HepG2 (cell line): ENCODE measurements around the gene KIF22. TPM values are rescaled to one million over a fixed set of nuclear protein-coding genes. Genes with fewer than 3 reads are reported as not detected.
A peak's percentile ranks its signal among the peaks of the same experiment; 100 is the strongest.
"Not testable (repeated sequence)": the region's sequence is repeated elsewhere in the genome, so short reads cannot be mapped to it uniquely, and the experiment has no call there.

ENCODE experiments used
- ATAC-seq: fragments of 200-7000 bp; cut with Tn5 transposase; 3 replicates; pipeline ENCODE4 v1.9.1; 2020; ENCODE audit warnings: mild to moderate bottlenecking, moderate library complexity
- BruUV-seq: library from RNA; stranded (reverse); fragments of 400-500 nt; replicated peaks from 2 replicates; lab custom pipeline; 2021; lab: Mats Ljungman, UMichigan
- CTCF ChIA-PET: fragments of 300-600 bp; formaldehyde crosslinking; extraction: SDS; loops from one replicate; lab custom pipeline; 2021; ENCODE audit warnings: low total read pairs, inconsistent platforms, low intra/inter-chr PET ratio; lab: Yijun Ruan, JAX
- POLR2A ChIA-PET: fragments of 350-600 bp; sonication (Branson Sonifier 250); formaldehyde crosslinking; loops from one replicate; lab custom pipeline; 2020; ENCODE audit warnings: antibody characterized with exemption, inconsistent platforms; lab: Yijun Ruan, JAX
- DNase-seq: peaks from one replicate; pipeline ENCODE4 v3.0.0-alpha.2; 2015; ENCODE audit warnings: low spot score
- FAIRE-seq: peaks from 3 replicates; lab custom pipeline; 2011; peaks lifted over from hg19 to GRCh38; lab: Jason Lieb, UNC
- H2AFZ ChIP-seq: one replicate; pipeline ENCODE4 v1.6.1; 2011; ENCODE audit warnings: low read length, inconsistent platforms
- H3K27ac ChIP-seq: fragments of 300-600 bp; 3 replicates; pipeline ENCODE4 v1.8.0; 2011; ENCODE audit warnings: mixed run types, mild to moderate bottlenecking, mixed read lengths, low read length, inconsistent platforms; ENCODE audit not compliant: insufficient read depth; ENCODE audit errors: extremely low read length
- H3K27me3 ChIP-seq, 2 experiments: fragments of 200-600 bp in 1 of 2; 2 replicates in 1 of 2; 3 replicates in 1 of 2; pipeline versions ENCODE4 v1.6.0 to v1.8.0; 2011; ENCODE audit warnings: low read length in 2 of 2, mild to moderate bottlenecking in 2 of 2, moderate library complexity in 2 of 2, inconsistent platforms in 1 of 2; ENCODE audit not compliant: insufficient read depth in 2 of 2, control insufficient read depth in 1 of 2
- H3K36me3 ChIP-seq, 2 experiments: fragments of 200-600 bp in 1 of 2; replicated peaks in 1 of 2; 2 replicates in 1 of 2; 3 replicates in 1 of 2; pipeline versions ENCODE4 v1.5.1 to v1.8.0; 2011; ENCODE audit warnings: low read length in 2 of 2, inconsistent platforms in 1 of 2; ENCODE audit not compliant: insufficient read depth in 2 of 2, control insufficient read depth in 1 of 2
- H3K4me1 ChIP-seq: 2 replicates; pipeline ENCODE4 v1.5.1; 2012; ENCODE audit warnings: low read length, inconsistent platforms; ENCODE audit not compliant: insufficient read depth
- H3K4me2 ChIP-seq: 2 replicates; pipeline ENCODE4 v1.6.0; 2011; ENCODE audit warnings: low read depth, low read length, inconsistent platforms
- H3K4me3 ChIP-seq, 3 experiments: fragments of 200-600 bp in 1 of 3; sonication (generic), shearing (Covaris generic) in 1 of 3; replicated peaks in 1 of 3; 2 replicates each; pipeline ENCODE4 v1.5.1; 2011 to 2016; ENCODE audit warnings: low read length in 3 of 3, inconsistent platforms in 2 of 3, low read depth in 2 of 3, mild to moderate bottlenecking in 2 of 3, control low read depth in 1 of 3, mixed read lengths in 1 of 3; ENCODE audit not compliant: insufficient read depth in 1 of 3
- H3K79me2 ChIP-seq: one replicate; pipeline ENCODE4 v1.6.1; 2011; ENCODE audit warnings: low read length, inconsistent platforms; ENCODE audit not compliant: insufficient read depth
- H3K9ac ChIP-seq: 2 replicates; pipeline ENCODE4 v1.6.0; 2011; ENCODE audit warnings: mild to moderate bottlenecking, low read depth, low read length, inconsistent platforms; ENCODE audit not compliant: insufficient read depth
- H3K9me3 ChIP-seq: 2 replicates; pipeline ENCODE4 v1.5.1; 2012; ENCODE audit warnings: mild to moderate bottlenecking, low read length
- H4K20me1 ChIP-seq: 2 replicates; pipeline ENCODE4 v1.6.0; 2011; ENCODE audit warnings: inconsistent platforms, mild to moderate bottlenecking, low read length, moderate library complexity; ENCODE audit not compliant: insufficient read depth
- DNMT1 ChIP-seq: sonication (generic); formaldehyde crosslinking; IDR thresholded peaks from 2 replicates; pipeline ENCODE4 v1.5.1; 2020; ENCODE audit warnings: mild to moderate bottlenecking, missing genetic modification reagents
- KDM1A ChIP-seq: IDR thresholded peaks from 2 replicates; pipeline ENCODE4 v1.6.1; 2016; ENCODE audit warnings: missing compliant biosample characterization
- NFYB ChIP-seq: sonication (generic); formaldehyde crosslinking; IDR thresholded peaks from 2 replicates; pipeline ENCODE4 v1.4.0; 2020; ENCODE audit warnings: missing genetic modification reagents
- NFYC ChIP-seq: IDR thresholded peaks from 2 replicates; pipeline ENCODE4 v1.6.1; 2016; ENCODE audit warnings: missing genetic modification reagents, missing compliant biosample characterization
- NRL ChIP-seq: sonication (generic); formaldehyde crosslinking; IDR thresholded peaks from 2 replicates; pipeline ENCODE4 v1.5.0; 2020; ENCODE audit warnings: missing genetic modification reagents, mild to moderate bottlenecking, moderate library complexity, borderline replicate concordance
- SP1 ChIP-seq, 2 experiments: fragments of 450-650 bp in 1 of 2; sonication (generic) in 1 of 2; formaldehyde crosslinking in 1 of 2; IDR thresholded peaks; 2 replicates each; pipeline versions ENCODE4 v1.4.0 to v1.6.1; 2016 to 2020; ENCODE audit warnings: missing genetic modification reagents in 1 of 2
- ZFYVE20 ChIP-seq: sonication (generic); formaldehyde crosslinking; IDR thresholded peaks from 2 replicates; pipeline ENCODE4 v1.8.0; 2023; ENCODE audit warnings: low read depth, mild to moderate bottlenecking, moderate library complexity, missing genetic modification reagents, borderline replicate concordance
- WGBS: methylation state at CpG from one replicate; pipeline ENCODE4 v1.1.6; 2017; ENCODE audit warnings: low lambda C conversion rate; 5-methylcytosine and 5-hydroxymethylcytosine counted together
- in situ Hi-C: cut with HindIII; loops from 2 replicates; pipeline ENCODE4 v1.10.0; 2017; ENCODE audit warnings: low pct_unique_long_range_greater_than_20kb; ENCODE audit not compliant: extremely low pct_ligation_motif_present
- intact Hi-C: fragments of 100-400 bp; cut with micrococcal nuclease; formaldehyde crosslinking; loops from one replicate; pipeline ENCODE4 v1.10.0; 2022; ENCODE audit not compliant: unreplicated experiment
- polyA plus RNA-seq, 8 experiments: library from polyadenylated mRNA; depleted of rRNA in 3 of 8; stranded (reverse) in 7 of 8; unstranded in 1 of 8; fragments of >200 nt; fragmentation: Illumina TruSeq in 4 of 8; extraction: Trizol in 4 of 8; gene quantifications; 2 replicates each; pipeline versions ENCODE4 v1.2.1 to v1.2.3, GENCODE V29; 2011 to 2016; ENCODE audit warnings: low read depth in 4 of 8, missing spikeins in 1 of 8, mixed read lengths in 1 of 8; ENCODE audit not compliant: insufficient read depth in 1 of 8
- total RNA-seq, 5 experiments: library from RNA; depleted of rRNA; stranded (reverse); fragments of >200 nt; fragmentation: Illumina TruSeq; extraction: Trizol; gene quantifications; 2 replicates each; pipeline ENCODE4 v1.2.3, GENCODE V29; 2016; ENCODE audit warnings: low read depth in 1 of 5
- TF ChIP-seq, protein P1 (sequence below): sonication (generic); formaldehyde crosslinking; IDR thresholded peaks from 2 replicates; pipeline ENCODE4 v1.4.0; 2020; ENCODE audit warnings: missing genetic modification reagents
- TF ChIP-seq, protein P2 (sequence below): sonication (generic); formaldehyde crosslinking; IDR thresholded peaks from 2 replicates; pipeline ENCODE4 v1.8.0; 2022; ENCODE audit warnings: missing genetic modification reagents, mild to moderate bottlenecking, inconsistent platforms, borderline replicate concordance

Gene KIF22
- total and polyA plus RNA-seq, 2 of the 13 experiments (the other 11 are each of a cell fraction or from before 2014, with no cell fraction given) = 95.8 to 118 TPM

DNA sequence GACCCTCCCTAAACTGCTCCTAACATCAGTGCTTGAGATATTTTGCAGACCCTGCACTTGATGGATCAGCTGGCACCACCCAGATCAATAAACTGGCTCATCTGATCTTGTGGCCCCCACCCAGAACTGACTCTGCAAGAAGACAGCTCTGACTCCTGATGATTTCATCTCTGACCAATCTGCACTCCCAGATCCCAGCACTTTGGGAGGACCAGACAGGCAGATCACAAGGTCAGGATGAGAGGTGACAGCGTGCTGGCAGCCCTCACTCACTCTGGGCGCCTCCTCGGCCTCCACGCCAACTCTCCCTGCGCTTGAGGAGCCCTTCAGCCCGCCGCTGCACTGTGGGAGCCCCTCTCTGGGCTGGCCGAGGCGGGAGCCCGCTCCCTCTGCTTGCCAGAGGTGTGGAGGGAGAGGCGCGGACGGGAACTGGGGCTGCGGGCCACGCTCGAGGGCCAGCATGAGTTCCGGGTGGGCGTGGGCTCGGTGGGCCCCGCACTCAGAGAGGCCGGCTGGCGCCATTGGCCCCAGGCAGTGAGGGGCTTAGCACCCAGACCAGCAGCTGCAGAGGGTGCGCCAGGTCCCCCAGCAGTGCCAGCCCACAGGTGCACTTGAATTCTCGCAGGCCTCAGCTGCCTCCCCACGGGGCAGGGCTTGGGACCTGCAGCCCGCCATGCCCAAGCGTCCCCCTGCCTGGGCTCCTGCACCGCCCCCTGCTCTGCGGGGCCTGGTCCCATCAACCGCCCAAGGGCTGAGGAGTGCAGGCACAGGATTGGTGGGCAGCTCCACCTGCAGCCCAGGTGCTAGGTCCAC lies 42.4 kb upstream of the KIF22 start (continued):
- TF ChIP-seq, protein P1, sequence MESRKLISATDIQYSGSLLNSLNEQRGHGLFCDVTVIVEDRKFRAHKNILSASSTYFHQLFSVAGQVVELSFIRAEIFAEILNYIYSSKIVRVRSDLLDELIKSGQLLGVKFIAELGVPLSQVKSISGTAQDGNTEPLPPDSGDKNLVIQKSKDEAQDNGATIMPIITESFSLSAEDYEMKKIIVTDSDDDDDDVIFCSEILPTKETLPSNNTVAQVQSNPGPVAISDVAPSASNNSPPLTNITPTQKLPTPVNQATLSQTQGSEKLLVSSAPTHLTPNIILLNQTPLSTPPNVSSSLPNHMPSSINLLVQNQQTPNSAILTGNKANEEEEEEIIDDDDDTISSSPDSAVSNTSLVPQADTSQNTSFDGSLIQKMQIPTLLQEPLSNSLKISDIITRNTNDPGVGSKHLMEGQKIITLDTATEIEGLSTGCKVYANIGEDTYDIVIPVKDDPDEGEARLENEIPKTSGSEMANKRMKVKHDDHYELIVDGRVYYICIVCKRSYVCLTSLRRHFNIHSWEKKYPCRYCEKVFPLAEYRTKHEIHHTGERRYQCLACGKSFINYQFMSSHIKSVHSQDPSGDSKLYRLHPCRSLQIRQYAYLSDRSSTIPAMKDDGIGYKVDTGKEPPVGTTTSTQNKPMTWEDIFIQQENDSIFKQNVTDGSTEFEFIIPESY (CRISPR knock-in tag) = 0 out of 2 replicates have a peak, but pooled peaks have one; percentile 23
- TF ChIP-seq DNMT1 (CRISPR knock-in tag) (0 out of 2 replicates have a peak, but pooled peaks have one; percentile 49), ZFYVE20 (CRISPR knock-in tag) (no peak), KDM1A (CRISPR knock-in tag) (no peak)
- TF ChIP-seq, protein P2, sequence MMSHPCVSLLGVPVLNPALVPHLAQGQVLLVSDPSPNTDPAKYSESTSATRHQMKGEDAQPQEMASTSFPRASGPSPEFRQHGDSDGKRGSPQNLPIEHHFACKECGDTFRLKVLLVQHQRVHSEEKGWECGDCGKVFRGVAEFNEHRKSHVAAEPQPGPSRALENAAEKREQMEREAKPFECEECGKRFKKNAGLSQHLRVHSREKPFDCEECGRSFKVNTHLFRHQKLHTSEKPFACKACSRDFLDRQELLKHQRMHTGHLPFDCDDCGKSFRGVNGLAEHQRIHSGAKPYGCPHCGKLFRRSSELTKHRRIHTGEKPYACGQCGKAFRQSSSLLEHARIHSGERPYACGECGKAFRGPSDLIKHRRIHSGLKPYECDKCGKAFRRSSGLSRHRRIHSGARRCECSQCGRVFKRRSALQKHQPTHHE (CRISPR knock-in tag) = 0 out of 2 replicates have a peak, but pooled peaks have one; percentile 34

DNA sequence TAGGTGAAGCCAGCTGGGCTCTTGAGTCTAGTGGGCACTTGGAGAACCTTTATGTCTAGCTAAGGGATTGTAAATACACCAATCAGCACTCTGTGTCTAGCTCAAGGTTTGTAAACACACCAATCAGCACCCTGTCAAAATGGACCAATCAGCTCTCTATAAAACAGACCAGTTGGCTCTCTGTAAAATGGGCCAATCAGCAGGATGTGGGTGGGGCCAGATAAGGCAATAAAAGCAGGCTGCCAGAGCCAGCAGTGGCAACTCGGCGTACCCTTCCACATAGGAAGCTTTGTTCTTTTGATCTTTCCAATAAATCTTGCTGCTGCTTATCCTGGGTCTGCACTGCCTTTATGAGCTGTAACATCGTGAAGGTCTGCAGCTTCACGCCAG lies 41.8 kb upstream of the KIF22 start:
- intact Hi-C loops; in situ Hi-C loops; DNase-seq; H3K9me3 ChIP-seq; H3K4me2 ChIP-seq; FAIRE-seq; ATAC-seq; H3K27ac ChIP-seq; BruUV-seq; H3K4me3 ChIP-seq; H3K79me2 ChIP-seq; H4K20me1 ChIP-seq; CTCF ChIA-PET; H3K9ac ChIP-seq; H3K36me3 ChIP-seq; H2AFZ ChIP-seq; TF ChIP-seq SP1 (IDR thresholded peaks at IDR 0.05): not testable (repeated sequence)
- WGBS = 57% methylated on average over 4 of the region's 4 CpGs
- POLR2A ChIA-PET = interaction anchor here (1.7 kb wide), 1 partner anchor 42 kb away, joined by 7 read pairs; the partner anchor contains the start of gene KIF22
- TF ChIP-seq SP1 (CRISPR knock-in tag; IDR thresholded peaks at IDR 0.05) (0 out of 2 replicates have a peak, but pooled peaks have one; percentile 26), NRL (CRISPR knock-in tag) (0 out of 2 replicates have a peak, but pooled peaks have one; percentile 27), NFYB (CRISPR knock-in tag) (peak; percentile 76), NFYC (CRISPR knock-in tag) (peak; percentile 71)
- H3K27me3 ChIP-seq = peaks cover 0 to 11% of the 10 kb centered on the region in 2 experiments; a peak in 2 of 5 replicates
- peaks cover 27% of the 10 kb centered on the region for H3K4me1 ChIP-seq
